LNCaP clone FGC (cell line): ENCODE measurements around the gene TAS2R7.

ENCODE experiments used
- DNase-seq: peaks from one replicate; pipeline ENCODE4 v3.0.0-alpha.2; 2011; ENCODE audit warnings: low read depth
- H3K4me3 ChIP-seq: 2 replicates; pipeline ENCODE4 v1.5.1; 2011; ENCODE audit warnings: mild to moderate bottlenecking, low read depth, low read length, control low read depth
- CTCF ChIP-seq: IDR thresholded peaks from 2 replicates; pipeline ENCODE4 v1.5.1; 2012; ENCODE audit warnings: mild to moderate bottlenecking; ENCODE audit not compliant: control insufficient read depth, insufficient read depth; ENCODE audit errors: extremely low read depth

TAS2R7 gene

GRCh38 chr12:10783252-10783651 lies 19.2 kb downstream of the TAS2R7 start:
- no peak overlapping the region for H3K4me3 ChIP-seq
- no peak for DNase-seq
- TF ChIP-seq CTCF, result no peak

GRCh38 chr12:10779103-10779502 lies 23.3 kb downstream of the TAS2R7 start:
- DNase-seq, result no peak
- TF ChIP-seq CTCF, result no peak
- H3K4me3 ChIP-seq, result no peak overlapping the region

- no peak overlapping the region for H3K4me3 ChIP-seq
- peak; percentile 70 for TF ChIP-seq CTCF
- peak; percentile 18 for DNase-seq
These were observed 31.2 kb downstream of the TAS2R7 start for GRCh38 chr12:10771132-10771733.

- TF ChIP-seq CTCF, result no peak
- no peak overlapping the region for H3K4me3 ChIP-seq
- no peak for DNase-seq
These were observed 42.8 kb downstream of the TAS2R7 start for GRCh38 chr12:10759657-10760056.

GRCh38 chr12:10756194-10756593 lies 46.2 kb downstream of the TAS2R7 start:
- H3K4me3 ChIP-seq, result no peak overlapping the region
- DNase-seq, result no peak
- no peak for TF ChIP-seq CTCF

GRCh38 chr12:10753059-10753458 lies 49.4 kb downstream of the TAS2R7 start:
- no peak for DNase-seq
- TF ChIP-seq CTCF, result no peak
- H3K4me3 ChIP-seq, result no peak overlapping the region
